CD14-positive monocyte (primary cell): Measurements from ENCODE around the gene HLA-DQB1. TPM values are rescaled to one million over a fixed set of nuclear protein-coding genes. Genes with fewer than 3 reads are reported as not detected.
A peak's percentile ranks its signal among the peaks of the same experiment; 100 is the strongest.

Source experiments
- DNase-seq, 3 donors: peaks; one replicate each; pipeline ENCODE4 v3.0.0-alpha.2; 2011 to 2022
- H2AFZ ChIP-seq: 2 replicates; pipeline ENCODE4 v1.6.0; 2012; ENCODE audit warnings: mild to moderate bottlenecking, low read depth, low read length, inconsistent platforms; ENCODE audit not compliant: insufficient read depth, poor library complexity, severe bottlenecking
- H3K27ac ChIP-seq, 2 donors: 1 replicate in 1 of 2; 2 replicates in 1 of 2; pipeline ENCODE4 v1.5.1; 2012 to 2013; ENCODE audit warnings: low read length in 2 of 2, control low read depth in 1 of 2, inconsistent platforms in 1 of 2, low read depth in 1 of 2, mild to moderate bottlenecking in 1 of 2
- H3K27me3 ChIP-seq, 2 donors: one replicate each; pipeline versions ENCODE4 v1.6.0 to v1.6.1; 2011 to 2013; ENCODE audit warnings: low read length in 2 of 2; ENCODE audit not compliant: control insufficient read depth in 2 of 2, insufficient read depth in 2 of 2
- H3K36me3 ChIP-seq, 2 donors: replicated peaks in 1 of 2; 1 replicate in 1 of 2; 2 replicates in 1 of 2; pipeline versions ENCODE4 v1.5.1 to v1.6.1; 2012 to 2013; ENCODE audit warnings: low read length in 2 of 2, control low read depth in 1 of 2, inconsistent platforms in 1 of 2, mild to moderate bottlenecking in 1 of 2; ENCODE audit not compliant: insufficient read depth in 2 of 2, control insufficient read depth in 1 of 2
- H3K4me1 ChIP-seq, 2 donors: 1 replicate in 1 of 2; 2 replicates in 1 of 2; pipeline versions ENCODE4 v1.5.1 to v1.6.1; 2012 to 2013; ENCODE audit warnings: low read length in 2 of 2, control low read depth in 1 of 2, inconsistent platforms in 1 of 2, mild to moderate bottlenecking in 1 of 2, moderate library complexity in 1 of 2; ENCODE audit not compliant: insufficient read depth in 2 of 2, control insufficient read depth in 1 of 2
- H3K4me2 ChIP-seq: replicated peaks from 2 replicates; pipeline ENCODE3; 2012; ENCODE audit warnings: low read length, moderate library complexity, mild to moderate bottlenecking; ENCODE audit not compliant: poor library complexity, severe bottlenecking; ENCODE audit errors: extremely low read depth
- H3K4me3 ChIP-seq, 3 experiments: fragments of 200-600 bp in 1 of 3; sonication (generic) in 1 of 3; replicated peaks in 1 of 3; 1 replicate in 2 of 3; 2 replicates in 1 of 3; pipeline ENCODE4 v1.5.1; 2011 to 2013; ENCODE audit warnings: low read length in 3 of 3, mild to moderate bottlenecking in 3 of 3, control low read depth in 2 of 3, low read depth in 2 of 3, inconsistent platforms in 1 of 3, moderate library complexity in 1 of 3
- H3K79me2 ChIP-seq: 2 replicates; pipeline ENCODE4 v1.6.0; 2012; ENCODE audit warnings: mild to moderate bottlenecking, control low read depth, inconsistent platforms, low read length, moderate library complexity; ENCODE audit not compliant: insufficient read depth
- H3K9ac ChIP-seq: 2 replicates; pipeline ENCODE4 v1.6.0; 2017; ENCODE audit warnings: low read length, mild to moderate bottlenecking; ENCODE audit not compliant: insufficient read depth, poor library complexity, severe bottlenecking
- H3K9me3 ChIP-seq, 2 donors: replicated peaks in 1 of 2; 1 replicate in 1 of 2; 2 replicates in 1 of 2; pipeline versions ENCODE4 v1.5.1 to v1.6.1; 2012 to 2013; ENCODE audit warnings: low read length in 2 of 2, control low read depth in 1 of 2; ENCODE audit not compliant: control insufficient read depth in 1 of 2, insufficient read depth in 1 of 2
- H4K20me1 ChIP-seq: 2 replicates; pipeline ENCODE4 v1.6.0; 2012; ENCODE audit warnings: mild to moderate bottlenecking, low read length, control low read depth, moderate library complexity; ENCODE audit not compliant: insufficient read depth
- H3K27ac Mint-ChIP-seq, 7 donors: one replicate each; pipeline ENCODE4 v1.8.0; 2020; ENCODE audit warnings: mild to moderate bottlenecking in 7 of 7, mixed read lengths in 7 of 7, moderate library complexity in 6 of 7, inconsistent platforms in 2 of 7
- H3K27me3 Mint-ChIP-seq, 3 donors: one replicate each; pipeline ENCODE4 v1.8.0; 2021 to 2022; ENCODE audit warnings: low read depth in 3 of 3, mild to moderate bottlenecking in 3 of 3, mixed read lengths in 3 of 3, moderate library complexity in 3 of 3, inconsistent platforms in 1 of 3
- H3K36me3 Mint-ChIP-seq, 2 donors: one replicate each; pipeline ENCODE4 v1.8.0; 2020; ENCODE audit warnings: mixed read lengths in 2 of 2, inconsistent platforms in 1 of 2, mild to moderate bottlenecking in 1 of 2
- H3K4me1 Mint-ChIP-seq: one replicate; pipeline ENCODE4 v1.8.0; 2020; ENCODE audit warnings: mild to moderate bottlenecking, mixed read lengths
- H3K4me3 Mint-ChIP-seq, 2 donors: one replicate each; pipeline ENCODE4 v1.8.0; 2020; ENCODE audit warnings: mild to moderate bottlenecking in 2 of 2, mixed read lengths in 2 of 2, moderate library complexity in 1 of 2
- H3K9me3 Mint-ChIP-seq, 7 donors: one replicate each; pipeline ENCODE4 v1.8.0; 2020 to 2022; ENCODE audit warnings: mixed read lengths in 7 of 7, mild to moderate bottlenecking in 6 of 7, moderate library complexity in 6 of 7, inconsistent platforms in 2 of 7
- CTCF ChIP-seq: fragments of 200-600 bp; IDR thresholded peaks from one replicate; pipeline ENCODE4 v1.8.0; 2022; ENCODE audit warnings: antibody characterized with exemption, mild to moderate bottlenecking
- WGBS: methylation state at CpG from one replicate; pipeline ENCODE4 v1.1.5; 2013; ENCODE audit warnings: missing lambda C conversion rate; ENCODE audit not compliant: insufficient coverage; 5-methylcytosine and 5-hydroxymethylcytosine counted together
- intact Hi-C, 2 donors: fragments of 100-400 bp; cut with micrococcal nuclease; formaldehyde crosslinking; loops; one replicate each; pipeline versions ENCODE4 v1.15.0 to v1.15.1; 2023
- polyA plus RNA-seq, 3 donors: library from polyadenylated mRNA; depleted of rRNA in 1 of 3; unstranded in 2 of 3; stranded (reverse) in 1 of 3; fragments of 300-500 nt in 2 of 3; fragments of >200 nt in 1 of 3; fragmentation: Illumina TruSeq in 2 of 3; gene quantifications; 1 replicate in 2 of 3; 2 replicates in 1 of 3; pipeline ENCODE4 v1.2.3, GENCODE V29; 2012 to 2021

Gene HLA-DQB1
- polyA plus RNA-seq, 3 donors: 66.7 to 638 (median 246) TPM

GRCh38 chr6:32625137-32625536 is 41.3 kb downstream of the HLA-DQB1 start:
- intact Hi-C loops: loop anchor here in 1 of 2 donors (5.0 kb wide), 1 partner anchor 42 kb away; the partner anchor contains the start of gene HLA-DQB1
- no peak for TF ChIP-seq CTCF
- Histone ChIP-seq H3K4me3 (no peak overlapping the region), H3K79me2 (no peaks in the 10 kb centered on the region), H3K27me3 (no peaks in the 10 kb centered on the region), H3K4me1 (peaks cover 40 to 52% of the 10 kb centered on the region in 2 donors), H4K20me1 (no peaks in the 10 kb centered on the region), H3K4me2 (no peak overlapping the region), H2AFZ (no peak overlapping the region), H3K9ac (no peak overlapping the region), H3K27ac (no peak overlapping the region), H3K9me3 (no peaks in the 10 kb centered on the region), H3K36me3 (no peaks in the 10 kb centered on the region)
- Mint-ChIP-seq H3K9me3 (peaks cover 0 to 3% (median 0%) of the 10 kb centered on the region in 7 donors), H3K36me3 (peaks cover 0 to 6% of the 10 kb centered on the region in 2 donors), H3K4me3 (no peak overlapping the region), H3K27ac (peak overlapping the region; percentile 2 to 91 (median 51)), H3K4me1 (peaks cover 59% of the 10 kb centered on the region), H3K27me3 (peaks cover 0 to 6% (median 0%) of the 10 kb centered on the region in 3 donors)
- no peak for DNase-seq
- 50% methylated on average over 2 of the region's 5 CpGs for WGBS

GRCh38 chr6:32624565-32624964 is 41.9 kb downstream of the HLA-DQB1 start:
- Mint-ChIP-seq H3K4me3 (no peak overlapping the region), H3K27ac (peak overlapping the region in 5 of 7 donors; percentile 98 to 99 (median 98)), H3K27me3 (peaks cover 0 to 6% (median 0%) of the 10 kb centered on the region in 3 donors), H3K36me3 (peaks cover 0 to 5% of the 10 kb centered on the region in 2 donors), H3K4me1 (peaks cover 59% of the 10 kb centered on the region), H3K9me3 (peaks cover 0 to under 1% (median 0%) of the 10 kb centered on the region in 7 donors)
- no peak overlapping the region for H3K4me3 ChIP-seq
- H3K9ac ChIP-seq: no peak overlapping the region
- H4K20me1 ChIP-seq: no peaks in the 10 kb centered on the region
- intact Hi-C loops: no loop called here
- no peaks in the 10 kb centered on the region for H3K9me3 ChIP-seq
- WGBS: no CpG with 5 or more reads among the region's 3 CpGs
- no peaks in the 10 kb centered on the region for H3K27me3 ChIP-seq
- no peak overlapping the region for H3K27ac ChIP-seq
- no peak for DNase-seq
- H3K36me3 ChIP-seq: no peaks in the 10 kb centered on the region
- no peaks in the 10 kb centered on the region for H3K79me2 ChIP-seq
- peaks cover 40 to 52% of the 10 kb centered on the region in 2 donors for H3K4me1 ChIP-seq
- no peak overlapping the region for H3K4me2 ChIP-seq
- no peak for TF ChIP-seq CTCF
- H2AFZ ChIP-seq: no peak overlapping the region
